ENCODE measurements around the gene GRM5.

GRCh38 chr11:88655656-88656055 is 410.1 kb downstream of the GRM5 start:
- TF ChIP-seq POLR2A (IDR thresholded peaks at IDR 0.05) = no peak
- no peak for TF ChIP-seq CTCF (IDR thresholded peaks at IDR 0.05)
